GM12864 (cell line): ENCODE measurements around the gene CPLX1.

Experiments used
- DNase-seq: peaks from one replicate; pipeline ENCODE4 v3.0.0-alpha.2; 2011; ENCODE audit warnings: low read depth
- H3K4me3 ChIP-seq: 2 replicates; pipeline ENCODE4 v1.5.1; 2011; ENCODE audit warnings: mild to moderate bottlenecking, low read depth, low read length, control low read depth
- TF ChIP-seq, protein P1 (sequence below): IDR thresholded peaks from 2 replicates; pipeline ENCODE4 v1.5.1; 2011; ENCODE audit warnings: low read depth, mild to moderate bottlenecking, moderate library complexity, low read length, control low read depth, inconsistent platforms; ENCODE audit errors: missing control alignments

The CPLX1 gene

DNA sequence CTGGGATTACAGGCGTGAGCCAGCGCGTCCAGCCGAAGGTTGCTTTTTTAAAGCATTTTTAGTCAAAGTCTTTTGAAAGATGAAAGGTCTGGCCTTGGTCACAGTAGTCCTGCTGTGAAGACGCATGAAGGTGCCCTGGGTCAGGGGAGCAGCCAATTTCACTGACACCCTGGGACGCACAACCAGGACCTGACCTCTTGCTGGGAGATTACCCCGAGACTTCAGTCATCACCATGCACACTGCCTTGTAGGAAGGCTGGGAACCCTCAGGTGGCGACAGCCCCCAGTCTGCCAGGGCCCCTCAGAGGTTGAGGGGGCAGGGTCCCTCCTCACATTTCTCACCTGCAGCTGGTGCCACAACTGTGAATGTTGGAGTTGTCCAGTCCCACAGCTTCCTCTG lies 53.2 kb downstream of the CPLX1 start:
- H3K4me3 ChIP-seq = no peak overlapping the region
- TF ChIP-seq, protein P1, sequence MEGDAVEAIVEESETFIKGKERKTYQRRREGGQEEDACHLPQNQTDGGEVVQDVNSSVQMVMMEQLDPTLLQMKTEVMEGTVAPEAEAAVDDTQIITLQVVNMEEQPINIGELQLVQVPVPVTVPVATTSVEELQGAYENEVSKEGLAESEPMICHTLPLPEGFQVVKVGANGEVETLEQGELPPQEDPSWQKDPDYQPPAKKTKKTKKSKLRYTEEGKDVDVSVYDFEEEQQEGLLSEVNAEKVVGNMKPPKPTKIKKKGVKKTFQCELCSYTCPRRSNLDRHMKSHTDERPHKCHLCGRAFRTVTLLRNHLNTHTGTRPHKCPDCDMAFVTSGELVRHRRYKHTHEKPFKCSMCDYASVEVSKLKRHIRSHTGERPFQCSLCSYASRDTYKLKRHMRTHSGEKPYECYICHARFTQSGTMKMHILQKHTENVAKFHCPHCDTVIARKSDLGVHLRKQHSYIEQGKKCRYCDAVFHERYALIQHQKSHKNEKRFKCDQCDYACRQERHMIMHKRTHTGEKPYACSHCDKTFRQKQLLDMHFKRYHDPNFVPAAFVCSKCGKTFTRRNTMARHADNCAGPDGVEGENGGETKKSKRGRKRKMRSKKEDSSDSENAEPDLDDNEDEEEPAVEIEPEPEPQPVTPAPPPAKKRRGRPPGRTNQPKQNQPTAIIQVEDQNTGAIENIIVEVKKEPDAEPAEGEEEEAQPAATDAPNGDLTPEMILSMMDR = no peak
- DNase-seq = no peak

DNA sequence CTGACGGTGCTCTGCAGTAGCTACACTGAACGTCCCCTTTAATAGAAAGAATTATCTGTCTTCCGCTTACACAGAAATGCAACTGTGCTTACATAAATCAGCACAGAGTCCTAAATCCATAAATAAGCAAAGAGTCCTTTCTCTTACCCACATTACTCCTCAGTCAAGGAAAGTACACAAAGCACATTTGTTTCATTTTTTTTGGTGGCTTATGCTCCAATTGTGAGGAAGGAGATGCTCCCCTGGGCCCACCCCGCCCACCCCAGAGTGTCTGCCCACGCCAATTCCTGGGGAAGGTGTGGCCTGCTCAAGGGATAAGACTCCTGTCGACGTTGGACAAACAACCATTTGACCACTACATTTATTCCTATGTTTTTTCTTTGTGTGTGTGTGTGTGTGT lies 53.8 kb downstream of the CPLX1 start:
- no peak overlapping the region for H3K4me3 ChIP-seq
- DNase-seq = no peak
- TF ChIP-seq, protein P1 = no peak

DNA sequence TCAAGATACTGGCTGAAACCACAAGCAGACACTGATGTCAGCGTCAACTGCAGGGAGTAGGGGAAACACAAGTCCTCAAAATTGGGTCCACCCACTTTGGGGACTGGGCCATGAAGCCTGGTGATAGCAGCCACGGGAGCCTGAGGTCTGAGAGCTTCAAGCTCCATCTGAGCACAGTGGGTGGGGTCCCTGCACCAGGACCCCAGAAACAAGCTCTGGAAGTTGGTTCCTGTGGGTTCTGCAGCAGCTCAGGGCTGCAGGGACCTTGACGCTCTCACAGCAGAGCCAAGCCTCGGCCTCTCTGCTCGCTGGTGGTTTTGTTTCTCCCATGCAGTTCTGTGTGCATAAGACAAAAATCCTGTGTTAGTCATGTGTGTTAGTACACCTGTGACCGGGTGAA lies 54.5 kb downstream of the CPLX1 start:
- no peak for DNase-seq
- no peak overlapping the region for H3K4me3 ChIP-seq
- TF ChIP-seq, protein P1 = no peak

DNA sequence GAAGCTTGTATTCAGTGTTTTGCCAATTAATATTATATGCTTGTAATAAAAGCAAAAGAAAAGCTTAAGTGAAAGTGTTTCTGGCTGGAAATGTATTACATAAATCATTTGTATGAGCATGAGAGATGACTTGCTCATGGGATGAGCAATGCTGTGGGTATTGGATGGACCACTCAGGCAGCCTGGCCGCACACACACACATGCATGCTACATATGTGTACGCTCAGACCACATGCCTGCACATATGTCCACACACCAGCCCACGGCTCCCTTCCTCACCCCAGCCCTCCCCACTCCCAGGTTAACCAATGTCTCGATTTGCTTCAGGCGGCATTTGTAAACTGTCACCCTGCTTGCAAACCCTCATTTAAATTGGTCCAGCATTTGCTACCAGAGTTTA lies 55.9 kb downstream of the CPLX1 start:
- DNase-seq = no peak
- H3K4me3 ChIP-seq = no peak overlapping the region
- TF ChIP-seq, protein P1 = no peak

DNA sequence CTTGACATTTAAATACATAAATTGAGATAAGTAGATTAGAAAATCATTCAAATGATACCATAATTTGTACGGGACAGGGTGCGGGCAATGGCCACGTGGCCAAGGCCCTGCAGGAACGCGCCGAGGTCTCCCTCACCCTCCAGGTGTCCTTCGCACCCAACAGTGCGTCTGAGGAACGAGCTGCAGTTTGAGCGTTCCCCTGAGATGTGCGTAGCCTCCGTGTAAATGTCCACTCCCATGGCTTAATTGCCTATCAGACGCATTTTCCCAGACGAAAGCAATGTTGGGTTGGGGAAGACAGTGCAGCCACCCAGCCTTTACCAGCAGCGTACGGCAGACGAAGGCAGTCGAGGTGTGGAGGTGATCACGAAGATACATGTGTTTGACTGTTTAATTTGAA lies 56.4 kb downstream of the CPLX1 start:
- no peak for DNase-seq
- H3K4me3 ChIP-seq = no peak overlapping the region
- TF ChIP-seq, protein P1 = no peak

DNA sequence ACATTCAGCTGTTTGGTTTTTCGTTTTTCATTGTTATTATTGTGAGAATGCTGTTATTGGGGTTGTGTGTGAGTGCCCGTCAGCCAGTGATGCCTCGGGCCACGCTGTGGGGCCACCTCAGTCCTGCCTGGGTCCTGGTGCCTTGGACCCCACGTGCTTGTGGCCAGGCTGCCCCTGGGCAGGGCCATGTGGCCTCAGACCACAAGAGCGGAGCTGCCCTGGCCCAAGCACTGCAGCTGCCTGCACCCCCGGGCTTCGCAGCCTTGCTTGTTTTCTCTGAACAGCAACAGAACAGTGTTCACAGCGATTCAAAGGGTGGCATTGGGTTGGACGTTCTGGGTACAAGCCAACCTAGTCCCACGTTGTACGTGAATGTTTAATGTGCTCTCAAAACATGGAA lies 56.9 kb downstream of the CPLX1 start:
- TF ChIP-seq, protein P1 = no peak
- no peak for DNase-seq
- no peak overlapping the region for H3K4me3 ChIP-seq

DNA sequence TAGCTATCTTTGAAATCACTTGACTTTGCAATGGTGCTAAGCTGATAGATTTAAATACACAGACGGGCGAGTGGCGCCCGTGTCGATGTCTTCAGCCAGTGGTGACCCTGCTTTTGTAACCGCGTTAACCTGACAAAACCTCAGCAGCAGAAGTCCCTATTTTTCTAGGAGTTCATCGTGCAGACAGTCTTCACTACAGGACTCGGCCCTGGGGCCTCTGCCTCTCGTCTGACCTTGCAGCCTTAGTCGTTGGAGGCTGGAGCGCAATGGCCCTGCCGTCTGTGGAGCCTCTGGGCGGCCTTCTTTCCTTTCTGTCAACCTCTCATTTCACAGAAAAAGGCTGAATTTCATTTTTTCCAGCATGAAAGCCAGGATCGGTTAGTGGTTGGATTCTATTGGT lies 57.9 kb downstream of the CPLX1 start:
- DNase-seq = no peak
- TF ChIP-seq, protein P1 = no peak
- no peak overlapping the region for H3K4me3 ChIP-seq
